Fibroblast of lung (primary cell): ENCODE results near the gene HAUS3. TPM values are rescaled to one million over a fixed set of nuclear protein-coding genes. Genes with fewer than 3 reads are reported as not detected.

Experiments used
- DNase-seq, 2 donors: peaks; one replicate each; pipeline versions ENCODE4 v3.0.0 to v3.0.0-alpha.2; 2010; ENCODE audit warnings: low read depth in 2 of 2
- H2AFZ ChIP-seq: 2 replicates; pipeline ENCODE4 v1.5.1; 2012; ENCODE audit warnings: low read length, control low read depth, inconsistent platforms
- H3K27ac ChIP-seq: 2 replicates; pipeline ENCODE4 v1.5.1; 2011; ENCODE audit warnings: low read length, control low read depth; ENCODE audit not compliant: insufficient read depth
- H3K27me3 ChIP-seq: 2 replicates; pipeline ENCODE4 v1.5.1; 2011; ENCODE audit warnings: mild to moderate bottlenecking, low read length; ENCODE audit not compliant: control insufficient read depth, insufficient read depth
- H3K36me3 ChIP-seq: 2 replicates; pipeline ENCODE4 v1.5.1; 2011; ENCODE audit warnings: low read length; ENCODE audit not compliant: control insufficient read depth, insufficient read depth
- H3K4me1 ChIP-seq: 2 replicates; pipeline ENCODE4 v1.5.1; 2011; ENCODE audit warnings: low read length; ENCODE audit not compliant: control insufficient read depth, insufficient read depth; ENCODE audit errors: extremely low read depth
- H3K4me2 ChIP-seq: 2 replicates; pipeline ENCODE4 v1.5.1; 2011; ENCODE audit warnings: low read length, control low read depth; ENCODE audit not compliant: insufficient read depth; ENCODE audit errors: extremely low read depth
- H3K4me3 ChIP-seq, 4 experiments: fragments of 200-600 bp in 1 of 4; sonication (generic) in 1 of 4; replicated peaks in 1 of 4; 2 replicates each; pipeline ENCODE4 v1.5.1; 2011 to 2016; ENCODE audit warnings: low read length in 4 of 4, low read depth in 3 of 4, mild to moderate bottlenecking in 3 of 4, control low read depth in 2 of 4, inconsistent platforms in 1 of 4, mixed read lengths in 1 of 4; ENCODE audit not compliant: insufficient read depth in 1 of 4; ENCODE audit errors: control extremely low read depth in 1 of 4
- H3K79me2 ChIP-seq: 2 replicates; pipeline ENCODE4 v1.5.1; 2012; ENCODE audit warnings: mild to moderate bottlenecking, low read length, inconsistent platforms; ENCODE audit not compliant: control insufficient read depth, insufficient read depth
- H3K9ac ChIP-seq: 2 replicates; pipeline ENCODE4 v1.5.1; 2011; ENCODE audit warnings: mild to moderate bottlenecking, low read length, control low read depth; ENCODE audit not compliant: insufficient read depth
- H3K9me3 ChIP-seq: 2 replicates; pipeline ENCODE4 v1.5.1; 2012; ENCODE audit warnings: low read depth, low read length; ENCODE audit not compliant: control insufficient read depth, insufficient read depth
- H4K20me1 ChIP-seq: 2 replicates; pipeline ENCODE4 v1.5.1; 2011; ENCODE audit warnings: low read length; ENCODE audit not compliant: control insufficient read depth, insufficient read depth; ENCODE audit errors: extremely low read depth
- EZH2 ChIP-seq: IDR thresholded peaks from 2 replicates; pipeline ENCODE4 v1.5.1; 2012; ENCODE audit warnings: low read length, control low read depth, mild to moderate bottlenecking; ENCODE audit errors: missing control alignments
- polyA plus RNA-seq, 2 donors: library from polyadenylated mRNA; depleted of rRNA in 1 of 2; stranded (reverse) in 1 of 2; unstranded in 1 of 2; fragments of >200 nt; gene quantifications; 2 replicates each; pipeline ENCODE4 v1.2.1, GENCODE V29; 2011 to 2012; ENCODE audit warnings: missing spikeins in 1 of 2
- total RNA-seq: library from RNA; depleted of rRNA; stranded (reverse); fragments of >200 nt; gene quantifications from 2 replicates; pipeline ENCODE4 v1.2.1, GENCODE V29; 2014
- TF ChIP-seq, protein P1 (sequence below), 2 donors: IDR thresholded peaks in 1 of 2; conservative IDR thresholded peaks in 1 of 2; 1 replicate in 1 of 2; 2 replicates in 1 of 2; pipeline ENCODE4 v1.5.1; 2011 to 2012; ENCODE audit warnings: low read length in 2 of 2, control low read depth in 1 of 2, inconsistent platforms in 1 of 2, low read depth in 1 of 2, mild to moderate bottlenecking in 1 of 2

HAUS3 gene
- total and polyA plus RNA-seq, 2 donors (not counting 1 experiment from before 2014, with no cell fraction given), result 5.3 TPM

DNA sequence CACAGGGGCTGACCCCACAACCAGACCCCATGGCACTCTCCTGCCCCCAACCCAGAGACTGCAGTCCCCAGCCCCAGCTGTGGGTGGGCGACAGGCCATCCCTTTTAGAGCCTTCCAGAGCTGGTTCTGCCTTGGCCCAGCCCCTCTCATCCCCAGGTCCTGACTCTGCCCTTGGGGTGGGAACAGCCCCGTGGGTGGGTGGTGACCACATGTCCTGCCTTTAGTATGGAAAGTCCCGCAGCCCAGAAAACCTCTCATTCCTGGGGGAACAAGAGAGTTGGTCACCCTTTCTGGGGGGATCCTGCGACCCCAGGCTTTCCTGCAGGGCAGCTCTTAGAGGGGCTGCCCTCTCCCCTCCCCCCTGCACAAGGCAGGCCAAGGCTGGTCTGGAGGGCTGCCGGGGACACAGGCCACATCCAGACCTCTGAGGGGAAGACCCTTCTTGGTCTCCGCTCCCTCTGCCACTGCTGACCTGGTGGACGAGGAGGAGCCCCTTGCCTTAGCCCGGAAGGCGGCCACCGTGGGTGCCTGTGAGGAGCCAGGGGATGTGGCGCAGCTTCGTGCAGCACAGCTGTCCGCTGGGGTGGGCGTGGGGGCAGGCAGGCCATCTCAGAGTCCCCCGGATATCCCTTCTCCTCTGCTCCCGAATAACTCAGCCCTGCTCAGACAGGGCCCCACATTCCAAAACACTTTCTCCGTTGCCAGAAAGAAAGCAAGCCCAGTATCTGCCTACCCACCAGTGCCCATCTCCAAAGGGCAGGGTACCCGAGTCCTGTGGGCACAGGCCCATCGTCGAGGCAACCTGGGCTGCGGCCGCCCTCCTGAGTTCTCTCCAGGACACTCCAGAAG, 26.7 kb upstream of the HAUS3 start:
- H3K36me3 ChIP-seq, result no peaks in the 10 kb centered on the region

DNA sequence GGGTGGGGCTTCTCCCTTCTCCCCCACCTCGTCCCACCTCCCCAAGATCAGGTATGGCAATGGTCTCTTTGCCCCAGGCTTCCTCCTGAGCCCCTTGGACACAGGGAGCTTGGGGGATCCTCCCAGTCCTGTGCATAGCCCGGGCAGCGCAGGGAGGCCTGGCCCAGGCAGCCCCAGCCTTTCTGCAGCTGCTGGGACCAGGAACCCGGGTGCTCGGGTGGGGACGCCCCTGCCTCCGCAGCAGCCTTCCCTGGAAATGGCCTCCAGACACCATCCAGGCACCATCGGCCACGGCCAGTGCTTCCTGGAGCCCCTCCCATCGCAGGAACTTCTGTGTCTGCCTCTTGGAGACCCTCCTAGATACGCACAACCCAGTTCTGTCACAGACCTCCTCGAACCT, 25.9 kb upstream of the HAUS3 start:
- H3K79me2 ChIP-seq, result no peaks in the 10 kb centered on the region
- no peak overlapping the region for H3K4me2 ChIP-seq
- H3K9me3 ChIP-seq, result no peaks in the 10 kb centered on the region
- no peaks in the 10 kb centered on the region for H4K20me1 ChIP-seq
- no peaks in the 10 kb centered on the region for H3K27me3 ChIP-seq
- DNase-seq, result no peak
- no peak overlapping the region for H3K4me3 ChIP-seq
- TF ChIP-seq, protein P1, sequence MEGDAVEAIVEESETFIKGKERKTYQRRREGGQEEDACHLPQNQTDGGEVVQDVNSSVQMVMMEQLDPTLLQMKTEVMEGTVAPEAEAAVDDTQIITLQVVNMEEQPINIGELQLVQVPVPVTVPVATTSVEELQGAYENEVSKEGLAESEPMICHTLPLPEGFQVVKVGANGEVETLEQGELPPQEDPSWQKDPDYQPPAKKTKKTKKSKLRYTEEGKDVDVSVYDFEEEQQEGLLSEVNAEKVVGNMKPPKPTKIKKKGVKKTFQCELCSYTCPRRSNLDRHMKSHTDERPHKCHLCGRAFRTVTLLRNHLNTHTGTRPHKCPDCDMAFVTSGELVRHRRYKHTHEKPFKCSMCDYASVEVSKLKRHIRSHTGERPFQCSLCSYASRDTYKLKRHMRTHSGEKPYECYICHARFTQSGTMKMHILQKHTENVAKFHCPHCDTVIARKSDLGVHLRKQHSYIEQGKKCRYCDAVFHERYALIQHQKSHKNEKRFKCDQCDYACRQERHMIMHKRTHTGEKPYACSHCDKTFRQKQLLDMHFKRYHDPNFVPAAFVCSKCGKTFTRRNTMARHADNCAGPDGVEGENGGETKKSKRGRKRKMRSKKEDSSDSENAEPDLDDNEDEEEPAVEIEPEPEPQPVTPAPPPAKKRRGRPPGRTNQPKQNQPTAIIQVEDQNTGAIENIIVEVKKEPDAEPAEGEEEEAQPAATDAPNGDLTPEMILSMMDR (conservative IDR thresholded peaks at IDR 0.05 in 1 of 2, IDR thresholded peaks at IDR 0.05 in 1 of 2; ENCODE audit: low read depth in 1 of 2, low read length in 2 of 2), result no peak
- TF ChIP-seq EZH2, result no peak
- no peak overlapping the region for H3K9ac ChIP-seq
- H3K36me3 ChIP-seq, result no peaks in the 10 kb centered on the region
- no peak overlapping the region for H2AFZ ChIP-seq
- no peak overlapping the region for H3K27ac ChIP-seq
- H3K4me1 ChIP-seq, result peaks cover 5% of the 10 kb centered on the region

More for the DNA sequence above, 26.7 kb upstream of the HAUS3 start:
- Histone ChIP-seq H3K27ac (no peak overlapping the region), H4K20me1 (no peaks in the 10 kb centered on the region), H3K27me3 (no peaks in the 10 kb centered on the region), H3K9ac (no peak overlapping the region), H2AFZ (no peak overlapping the region), H3K9me3 (no peaks in the 10 kb centered on the region), H3K4me3 (no peak overlapping the region), H3K4me1 (peaks cover 4% of the 10 kb centered on the region), H3K4me2 (no peak overlapping the region), H3K79me2 (no peaks in the 10 kb centered on the region)
- DNase-seq, result no peak
- TF ChIP-seq, protein P1 (conservative IDR thresholded peaks at IDR 0.05 in 1 of 2, IDR thresholded peaks at IDR 0.05 in 1 of 2; ENCODE audit: low read depth in 1 of 2, low read length in 2 of 2), result no peak
- no peak for TF ChIP-seq EZH2

DNA sequence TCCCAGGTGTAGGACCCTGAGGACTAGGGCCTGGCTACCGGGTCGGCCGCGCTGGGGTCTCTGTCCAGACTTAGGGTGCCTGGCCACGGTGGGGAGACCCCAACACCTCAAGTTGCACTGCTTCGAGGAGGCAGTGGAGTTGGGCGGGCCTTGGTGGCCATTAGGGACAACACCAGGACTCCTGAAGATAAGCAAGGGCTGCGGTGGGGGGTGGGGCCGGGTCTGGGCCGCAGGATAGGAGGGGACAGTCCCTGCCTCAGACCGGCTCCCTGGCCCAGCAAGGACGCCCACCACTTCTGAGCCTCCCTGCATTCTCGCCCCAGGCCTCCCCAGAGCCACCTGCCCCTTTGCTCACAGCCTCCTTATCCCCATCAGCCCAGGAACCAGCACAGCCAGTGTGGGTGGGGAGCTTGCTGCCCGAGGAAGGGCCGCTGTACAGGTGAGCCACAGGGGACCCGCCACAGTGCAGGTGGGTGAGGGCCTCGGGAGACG, 25.4 kb upstream of the HAUS3 start:
- DNase-seq, result no peak
- H3K27ac ChIP-seq, result no peak overlapping the region
- H3K79me2 ChIP-seq, result no peaks in the 10 kb centered on the region
- H3K36me3 ChIP-seq, result no peaks in the 10 kb centered on the region
- H3K4me2 ChIP-seq, result no peak overlapping the region
- H3K4me3 ChIP-seq, result no peak overlapping the region
- no peaks in the 10 kb centered on the region for H3K9me3 ChIP-seq
- no peaks in the 10 kb centered on the region for H3K27me3 ChIP-seq
- TF ChIP-seq, protein P1 (conservative IDR thresholded peaks at IDR 0.05 in 1 of 2, IDR thresholded peaks at IDR 0.05 in 1 of 2; ENCODE audit: low read depth in 1 of 2, low read length in 2 of 2), result no peak
- TF ChIP-seq EZH2, result no peak
- H2AFZ ChIP-seq, result no peak overlapping the region
- H4K20me1 ChIP-seq, result no peaks in the 10 kb centered on the region
- H3K9ac ChIP-seq, result no peak overlapping the region
- H3K4me1 ChIP-seq, result peaks cover 8% of the 10 kb centered on the region
